ENCODE data around the gene HPS4.

HPS4 gene

GRCh38 chr22:26450453-26451185 lies 33.0 kb downstream of the HPS4 start:
- DNase-seq (ENCODE audit: low read depth), result no peak

GRCh38 chr22:26448941-26449340 lies 34.6 kb downstream of the HPS4 start:
- DNase-seq (ENCODE audit: low read depth), result no peak
- H3K4me3 ChIP-seq (ENCODE audit: low read length), result no peak overlapping the region
- TF ChIP-seq CTCF (conservative IDR thresholded peaks at IDR 0.05; ENCODE audit: low read depth, low read length), result no peak

More at GRCh38 chr22:26450453-26451185, 33.0 kb downstream of the HPS4 start:
- TF ChIP-seq CTCF (conservative IDR thresholded peaks at IDR 0.05; ENCODE audit: low read depth, low read length), result no peak
- no peak overlapping the region for H3K4me3 ChIP-seq (ENCODE audit: low read length)

GRCh38 chr22:26448334-26448733 lies 35.2 kb downstream of the HPS4 start:
- no peak for TF ChIP-seq CTCF (conservative IDR thresholded peaks at IDR 0.05; ENCODE audit: low read depth, low read length)
- DNase-seq (ENCODE audit: low read depth), result no peak
- H3K4me3 ChIP-seq (ENCODE audit: low read length), result no peak overlapping the region

GRCh38 chr22:26447584-26448329 lies 35.8 kb downstream of the HPS4 start:
- H3K4me3 ChIP-seq (ENCODE audit: low read length), result no peak overlapping the region
- no peak for TF ChIP-seq CTCF (conservative IDR thresholded peaks at IDR 0.05; ENCODE audit: low read depth, low read length)
- no peak for DNase-seq (ENCODE audit: low read depth)

- H3K4me3 ChIP-seq (ENCODE audit: low read length), result no peak overlapping the region
- no peak for DNase-seq (ENCODE audit: low read depth)
- no peak for TF ChIP-seq CTCF (conservative IDR thresholded peaks at IDR 0.05; ENCODE audit: low read depth, low read length)
Observed at GRCh38 chr22:26446808-26447515, 36.6 kb downstream of the HPS4 start.

- no peak for DNase-seq (ENCODE audit: low read depth)
- TF ChIP-seq CTCF (conservative IDR thresholded peaks at IDR 0.05; ENCODE audit: low read depth, low read length), result no peak
- no peak overlapping the region for H3K4me3 ChIP-seq (ENCODE audit: low read length)
Observed at GRCh38 chr22:26445577-26446275, 37.9 kb downstream of the HPS4 start.
